GM18951 (cell line): ENCODE data around the gene PNPLA8.
"Not testable (repeated sequence)": the region's sequence is repeated elsewhere in the genome, so short reads cannot be mapped to it uniquely, and the experiment has no call there.

Experiments used
- POLR2A ChIP-seq: IDR thresholded peaks from 4 replicates; pipeline ENCODE4 v1.6.1; 2011; ENCODE audit warnings: mild to moderate bottlenecking; ENCODE audit not compliant: insufficient read length, insufficient read depth; ENCODE audit errors: extremely low read depth
- in situ Hi-C: fragments of 300-500 bp; cut with MboI; formaldehyde crosslinking; loops from one replicate; pipeline ENCODE4 v1.12.0; 2022; ENCODE audit warnings: low sequenced_read_pairs, mixed read lengths, inconsistent platforms; ENCODE audit not compliant: unreplicated experiment

PNPLA8 gene

DNA sequence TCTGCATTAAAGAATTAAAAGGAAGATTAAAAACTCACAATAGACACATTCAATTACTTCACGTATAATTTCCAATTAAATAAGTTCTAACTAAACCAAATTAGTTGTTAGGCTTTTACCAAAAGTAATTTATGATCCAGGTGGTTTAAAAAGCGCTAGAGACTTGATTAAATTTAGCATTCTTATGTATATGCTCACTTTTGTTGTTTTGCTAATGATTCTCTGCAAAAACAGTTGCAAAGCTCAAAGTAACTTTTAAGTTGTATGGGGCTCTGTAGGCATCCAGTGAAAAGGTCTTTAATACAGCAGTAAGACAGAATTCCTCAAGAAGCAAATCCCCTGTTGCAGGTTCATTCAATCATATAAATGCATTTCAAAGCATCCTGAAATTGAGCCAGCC lies 15.5 kb upstream of the PNPLA8 start:
- no peak for TF ChIP-seq POLR2A
- in situ Hi-C loops = no loop called here

- in situ Hi-C loops = not testable (repeated sequence)
These were observed 12.8 kb upstream of the PNPLA8 start for GRCh38 chr7:108538685-108539084.

DNA sequence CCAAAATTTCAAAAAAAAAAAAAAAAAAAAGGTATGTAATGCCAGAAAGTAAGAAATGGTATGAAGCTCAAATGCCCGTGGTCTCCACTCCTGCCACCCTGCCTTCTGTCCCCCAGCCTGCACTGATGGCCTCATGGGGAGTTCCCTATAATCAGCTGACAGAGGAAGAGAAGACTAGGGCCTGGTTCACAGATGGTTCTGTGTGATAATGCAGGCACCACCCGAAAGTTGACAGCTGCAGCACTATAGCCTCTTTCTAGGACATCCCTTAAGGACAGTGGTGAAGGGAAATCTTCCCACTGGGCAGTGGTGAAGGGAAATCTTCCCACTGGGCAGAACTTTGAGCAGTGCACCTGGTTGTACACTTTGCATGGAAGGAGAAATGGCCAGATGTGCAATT lies 12.3 kb upstream of the PNPLA8 start:
- in situ Hi-C loops = not testable (repeated sequence)

DNA sequence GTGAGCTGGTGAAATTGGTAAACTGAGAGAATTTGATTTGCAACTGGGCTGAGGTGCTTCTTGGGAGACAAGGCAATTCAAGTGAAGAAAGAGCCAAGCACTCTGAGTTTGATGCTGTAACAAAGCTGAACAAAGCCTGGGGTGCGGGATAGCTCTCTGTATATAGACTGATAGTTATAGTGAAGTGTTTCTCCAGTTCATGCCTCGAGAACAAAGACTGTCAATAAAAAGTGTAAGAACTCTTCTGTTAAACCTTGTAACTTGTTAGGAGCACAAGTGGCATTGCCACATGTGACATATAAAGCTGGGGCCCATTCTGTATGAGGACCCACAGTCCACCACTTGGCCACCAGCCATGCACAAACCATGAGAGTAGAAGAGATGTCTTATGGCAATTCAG lies 11.3 kb upstream of the PNPLA8 start:
- in situ Hi-C loops = no loop called here
- TF ChIP-seq POLR2A = no peak

DNA sequence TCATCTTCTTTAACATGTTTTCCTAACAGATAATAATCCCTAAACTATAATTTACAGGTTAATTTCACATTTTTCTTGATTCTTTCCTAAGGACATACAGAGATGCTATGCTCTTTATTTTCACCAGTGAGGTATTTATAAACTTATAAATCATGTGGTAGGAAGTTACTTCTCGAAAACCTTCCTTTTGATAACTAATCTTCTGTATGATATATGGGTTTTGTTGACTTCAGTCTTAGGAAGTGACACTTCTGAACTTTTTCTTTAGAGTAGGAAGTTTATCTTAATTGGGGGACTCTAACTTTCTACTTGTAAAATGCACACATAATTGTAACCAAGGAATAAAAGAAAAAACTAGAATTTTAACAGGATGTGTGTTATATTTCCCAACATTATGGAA lies 9.8 kb upstream of the PNPLA8 start:
- no peak for TF ChIP-seq POLR2A
- in situ Hi-C loops = no loop called here

DNA sequence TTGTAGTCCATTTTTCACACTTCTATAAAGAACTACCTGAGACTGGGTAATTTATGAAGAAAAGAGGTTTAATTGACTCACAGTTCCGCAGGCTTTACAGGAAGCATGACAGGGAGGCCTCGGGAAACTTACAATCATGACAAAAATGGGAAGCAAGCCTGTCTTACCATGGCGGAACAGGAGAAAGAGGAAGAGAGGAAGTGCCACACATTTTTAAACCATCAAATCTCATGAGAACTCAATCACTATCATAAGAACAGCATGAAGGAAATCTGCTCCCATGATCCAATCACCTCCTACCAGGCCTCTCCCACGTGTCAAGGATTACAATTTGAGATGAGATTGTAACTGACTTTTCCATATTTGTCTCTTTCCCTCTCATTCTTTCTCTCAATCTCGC lies 9.3 kb upstream of the PNPLA8 start:
- TF ChIP-seq POLR2A = no peak
- in situ Hi-C loops = no loop called here

- TF ChIP-seq POLR2A = no peak
These were observed 7.8 kb upstream of the PNPLA8 start for GRCh38 chr7:108533712-108534111.

DNA sequence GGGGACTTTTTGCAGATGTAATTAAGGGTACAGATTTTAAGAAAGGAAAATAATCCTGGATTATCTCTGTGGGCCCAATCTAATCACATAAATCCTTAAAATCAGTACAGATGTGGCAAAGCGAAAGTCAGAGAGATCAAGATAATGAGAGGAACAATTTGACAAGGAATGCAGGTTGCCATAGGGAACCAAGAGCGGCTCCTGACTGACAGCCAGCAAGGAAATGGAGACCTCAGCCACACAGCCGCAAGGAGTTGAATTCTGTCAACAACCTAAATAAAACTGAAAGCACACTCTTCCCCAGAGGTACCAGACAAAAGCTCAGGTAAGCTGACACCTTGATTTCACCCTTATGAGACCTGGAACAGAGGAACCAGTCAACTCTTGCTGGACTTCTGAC lies 3.4 kb upstream of the PNPLA8 start:
- TF ChIP-seq POLR2A = no peak
- in situ Hi-C loops = no loop called here

More at GRCh38 chr7:108533712-108534111, 7.8 kb upstream of the PNPLA8 start:
- in situ Hi-C loops = no loop called here

DNA sequence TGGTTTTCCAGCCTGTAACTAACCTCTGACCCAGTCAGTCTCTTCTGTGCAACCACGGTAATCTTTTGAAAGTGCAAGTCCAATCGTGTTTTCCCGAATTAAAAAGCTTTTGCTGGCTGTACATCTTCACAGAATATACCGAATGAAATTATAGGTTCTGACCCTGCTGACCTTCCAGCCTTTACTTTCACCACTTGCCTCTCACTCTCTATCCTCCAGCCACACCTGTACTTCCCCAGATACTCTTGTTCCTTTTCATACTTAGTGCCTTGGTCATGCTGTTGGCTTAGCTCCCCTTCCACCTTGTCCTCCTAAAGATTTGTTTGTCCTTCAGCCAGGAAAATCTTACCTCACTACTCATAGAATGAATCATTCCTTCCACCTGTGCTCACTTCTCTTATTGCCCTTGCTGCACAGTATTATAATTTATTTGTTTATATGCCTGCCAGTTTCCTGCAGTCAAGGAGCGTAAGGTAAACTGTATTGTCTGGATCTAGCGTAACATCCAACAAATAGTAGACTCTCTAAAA lies 2.3 kb upstream of the PNPLA8 start:
- in situ Hi-C loops = no loop called here
- no peak for TF ChIP-seq POLR2A

GRCh38 chr7:108526768-108527017 lies 758 bp upstream of the PNPLA8 start:
- in situ Hi-C loops = no loop called here
- TF ChIP-seq POLR2A = no peak

DNA sequence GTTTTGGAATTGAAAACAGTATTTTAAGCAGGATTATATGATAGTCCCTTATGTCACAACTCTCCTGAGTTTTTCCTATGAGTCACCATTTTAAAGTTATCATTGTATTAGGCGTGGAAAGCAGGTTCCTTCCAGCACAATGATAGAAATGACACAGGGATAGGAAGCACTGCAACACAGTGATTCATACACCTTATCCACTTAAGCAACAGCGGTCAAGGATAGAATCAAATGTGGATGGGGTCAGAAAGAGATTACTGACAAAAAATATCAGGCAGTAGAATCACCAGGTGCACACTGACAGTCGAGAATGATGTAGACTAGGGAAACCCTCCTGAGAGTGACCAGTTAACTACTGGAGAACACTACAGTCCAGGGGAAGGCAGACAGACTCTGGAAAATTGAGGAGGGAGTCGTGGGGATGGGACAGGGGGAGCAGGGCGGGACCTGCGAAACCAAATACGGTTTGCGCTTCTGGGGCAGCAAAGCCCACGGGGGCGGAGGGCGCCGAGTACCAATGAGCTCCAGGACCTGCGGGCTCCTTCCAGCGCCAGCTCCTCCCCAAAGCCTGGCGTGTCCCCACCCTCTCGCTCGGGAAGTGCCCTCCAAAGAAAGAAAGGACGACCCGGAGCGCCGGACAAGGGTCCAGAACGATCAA lies 479 bp downstream of the PNPLA8 start:
- in situ Hi-C loops = no loop called here
- no peak for TF ChIP-seq POLR2A

DNA sequence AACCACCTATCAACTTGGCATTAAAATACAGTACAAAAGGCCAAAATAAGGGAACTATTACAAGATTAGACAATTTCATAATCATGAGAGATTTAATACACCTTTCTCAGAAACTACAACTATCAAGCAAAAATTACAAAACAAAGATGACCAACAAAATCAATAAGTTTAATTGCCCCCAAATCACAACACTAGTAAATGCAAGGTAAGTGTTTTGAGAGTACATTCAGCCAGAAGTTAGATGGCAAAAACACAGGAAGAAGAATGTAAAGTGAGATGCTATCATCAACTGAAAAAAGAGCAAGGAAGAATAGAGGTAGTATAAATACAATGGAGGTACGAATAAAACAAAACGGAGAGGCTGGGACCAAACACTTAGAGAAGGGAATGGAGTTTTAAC lies 3.2 kb downstream of the PNPLA8 start:
- in situ Hi-C loops = no loop called here
- TF ChIP-seq POLR2A = no peak

DNA sequence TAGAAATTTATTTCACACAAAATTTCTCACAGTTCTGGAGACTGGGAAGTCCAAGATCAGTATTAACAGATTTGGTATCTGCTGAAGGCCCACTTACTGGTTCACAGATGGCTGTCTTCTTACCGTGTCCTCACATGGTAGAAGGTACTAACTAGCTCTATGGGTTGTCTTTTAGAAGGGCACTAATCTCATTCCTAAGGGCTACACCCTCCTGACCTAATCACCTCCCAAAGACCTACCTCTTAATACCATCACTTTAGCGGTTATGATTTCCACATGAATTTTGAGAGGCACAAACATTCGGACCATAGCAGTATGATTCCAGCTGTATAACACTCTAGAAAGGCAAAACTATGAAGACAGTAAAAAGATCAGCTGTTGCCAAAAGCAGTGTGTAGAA lies 8.0 kb downstream of the PNPLA8 start:
- in situ Hi-C loops = no loop called here
- TF ChIP-seq POLR2A = no peak

DNA sequence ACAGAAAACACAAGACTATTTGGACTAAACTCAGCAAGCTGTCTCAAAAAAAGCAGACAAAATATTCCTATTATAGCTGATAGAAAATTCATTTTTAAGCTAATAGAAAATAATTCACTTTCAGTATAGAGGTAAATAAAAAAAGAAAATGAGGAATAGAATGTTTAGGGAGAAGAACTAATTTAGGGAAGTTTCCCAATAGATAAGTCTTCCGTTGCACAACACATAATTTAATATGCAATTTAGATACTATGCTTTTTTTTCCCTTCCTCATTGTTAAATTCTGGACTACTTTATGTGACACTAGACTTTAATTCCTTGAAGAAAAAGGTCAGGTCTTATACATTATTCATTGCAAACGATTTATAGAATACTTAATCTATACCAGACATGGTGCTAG lies 10.3 kb downstream of the PNPLA8 start:
- in situ Hi-C loops = no loop called here

GRCh38 chr7:108515013-108515412 lies 10.9 kb downstream of the PNPLA8 start:
- in situ Hi-C loops = no loop called here
- no peak for TF ChIP-seq POLR2A

More for the DNA sequence above, 10.3 kb downstream of the PNPLA8 start:
- no peak for TF ChIP-seq POLR2A

- in situ Hi-C loops = no loop called here
- no peak for TF ChIP-seq POLR2A
These were observed 14.0 kb downstream of the PNPLA8 start for GRCh38 chr7:108511939-108512338.

DNA sequence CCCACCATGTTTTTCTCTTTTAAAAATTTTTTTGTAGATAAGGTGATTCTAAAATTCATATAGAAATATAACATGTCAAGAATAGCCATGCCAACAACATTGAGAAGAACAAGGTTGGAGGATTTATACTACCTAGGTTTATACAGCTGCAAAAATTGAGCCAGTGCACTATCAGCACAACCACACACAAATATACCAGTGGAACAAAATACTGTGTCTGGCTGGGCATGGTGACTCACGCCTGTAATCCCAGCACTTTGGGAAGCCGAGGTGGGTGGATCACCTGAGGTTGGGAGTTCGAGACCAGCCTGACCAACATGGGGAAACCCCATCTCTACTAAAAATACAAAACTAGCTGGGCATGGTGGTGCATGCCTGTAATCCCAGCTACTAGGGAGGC lies 21.4 kb downstream of the PNPLA8 start:
- in situ Hi-C loops = loop anchor here (5.0 kb wide), 1 partner anchor 327 kb away; no protein-coding TSS in a partner anchor
